Activated CD8-positive, alpha-beta memory T cell treated with anti-CD3 and anti-CD28 coated beads, Interleukin-2, amount 50 U/mL, for 24 hours (primary cell): ENCODE measurements around the gene HOXD3.

Source experiments
- DNase-seq: peaks from one replicate; pipeline ENCODE4 v3.0.0-alpha.2; 2020; ENCODE audit errors: extremely low read depth

The HOXD3 gene

DNA sequence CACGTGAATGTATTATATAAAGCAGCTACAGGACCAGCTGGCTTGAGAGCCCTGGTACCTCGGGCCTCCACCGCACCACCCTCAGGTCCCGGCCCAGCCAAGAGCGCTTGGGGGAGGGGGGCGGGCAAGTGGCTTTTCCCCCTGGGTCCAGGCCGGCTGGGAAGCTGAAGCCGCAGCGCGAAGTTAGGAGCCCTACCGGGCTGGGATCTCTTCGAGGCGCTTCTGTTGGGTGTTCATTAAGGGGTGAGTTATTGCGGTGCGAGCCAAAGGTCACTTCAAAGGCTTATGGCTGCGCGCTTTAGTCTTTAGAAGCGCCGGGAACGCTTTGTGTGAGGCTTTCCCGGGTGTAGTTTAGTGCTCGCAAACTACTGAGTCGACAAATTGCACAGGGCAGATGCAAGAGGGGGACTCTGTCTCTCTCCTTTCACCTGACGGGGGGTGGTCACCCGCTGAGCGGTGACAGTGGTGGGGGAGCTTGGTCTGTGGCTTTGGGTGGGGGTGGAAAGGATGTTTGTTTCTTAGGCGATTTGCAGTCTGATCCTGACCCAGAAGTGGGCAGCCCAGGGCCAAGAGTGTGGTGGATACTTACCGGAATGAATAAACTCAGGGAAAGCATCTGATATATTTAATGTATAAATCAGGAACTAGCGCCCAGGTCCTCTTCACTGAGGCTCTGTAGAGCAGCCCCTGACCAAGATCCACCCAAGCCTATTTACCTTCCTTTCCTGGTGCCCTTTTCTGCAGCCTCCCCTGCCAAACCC, 6.0 kb downstream of the HOXD3 start:
- DNase-seq, result no peak

DNA sequence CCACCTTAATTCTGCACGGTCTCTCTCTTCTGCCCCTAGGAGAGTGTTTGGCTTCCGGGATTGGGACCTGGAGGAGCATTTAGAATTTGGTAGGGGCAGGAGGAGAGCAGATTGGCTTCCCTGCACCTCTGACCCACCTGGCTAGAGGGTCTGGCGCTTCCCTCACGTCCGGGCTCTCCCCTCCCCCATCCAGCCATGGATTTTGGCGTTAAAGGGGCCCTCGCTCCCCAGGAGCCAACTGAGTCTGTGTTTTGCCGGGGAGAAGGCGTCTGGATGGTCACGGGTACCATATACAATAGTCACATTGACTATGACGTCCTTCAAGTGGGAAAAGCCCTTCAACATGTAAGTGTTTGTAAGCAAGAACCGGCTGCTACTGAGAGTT, 6.6 kb downstream of the HOXD3 start:
- DNase-seq, result no peak

DNA sequence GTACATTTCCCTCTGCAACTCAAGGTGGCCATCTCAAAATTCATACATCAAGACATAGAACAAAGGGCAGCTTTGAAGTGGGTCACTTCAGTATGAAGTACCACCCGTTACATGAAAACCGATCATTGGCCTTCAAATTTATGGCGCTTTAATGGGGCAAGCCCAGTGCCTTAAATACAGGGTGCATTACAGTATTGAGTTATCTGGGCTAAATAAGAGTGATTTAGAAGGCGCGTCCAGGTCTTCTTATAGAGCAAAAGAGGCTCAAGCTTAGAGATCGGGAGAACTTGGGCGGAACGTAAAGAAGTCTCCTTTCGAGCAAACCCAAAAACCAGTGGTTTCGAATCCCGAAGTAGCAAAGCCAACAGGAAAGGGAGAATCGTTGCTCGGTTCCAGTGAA, 7.1 kb downstream of the HOXD3 start:
- no peak for DNase-seq

DNA sequence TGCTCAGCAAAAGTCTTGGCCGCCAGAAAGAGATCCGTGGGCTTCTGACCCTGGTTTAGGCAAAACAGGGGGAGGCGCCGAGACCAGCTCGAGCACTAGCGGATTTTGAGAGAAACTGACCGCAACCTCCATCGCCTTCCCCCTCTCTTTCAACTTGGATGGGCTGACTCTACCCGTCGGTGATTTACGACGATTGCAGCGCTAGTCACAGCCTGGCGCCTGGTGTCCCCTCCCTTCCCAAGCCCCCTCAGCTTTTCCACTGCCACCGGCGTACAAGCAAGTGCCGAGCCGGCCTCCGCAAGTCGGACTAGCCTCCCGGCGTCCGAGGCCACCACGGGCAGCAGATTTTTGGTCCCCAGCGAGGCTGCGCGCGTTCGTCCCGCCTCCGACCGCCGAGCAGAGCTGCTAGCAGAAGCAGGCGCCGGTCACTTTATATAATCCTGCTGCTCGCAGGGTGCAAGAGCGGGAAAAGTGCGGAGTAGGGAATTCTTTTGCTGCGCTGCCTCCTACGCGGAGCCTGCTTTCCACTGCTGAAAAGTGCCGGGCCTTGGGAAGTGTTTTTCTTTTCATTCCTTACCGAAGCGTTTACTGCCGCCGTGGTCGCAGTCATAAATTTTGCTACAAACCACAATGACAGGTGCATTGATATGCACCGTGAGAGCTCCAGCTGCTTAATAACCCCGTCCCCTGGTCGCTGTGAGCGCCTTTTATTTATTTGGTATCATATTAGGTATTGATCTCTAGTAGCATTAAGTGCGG, 7.7 kb downstream of the HOXD3 start:
- no peak for DNase-seq

DNA sequence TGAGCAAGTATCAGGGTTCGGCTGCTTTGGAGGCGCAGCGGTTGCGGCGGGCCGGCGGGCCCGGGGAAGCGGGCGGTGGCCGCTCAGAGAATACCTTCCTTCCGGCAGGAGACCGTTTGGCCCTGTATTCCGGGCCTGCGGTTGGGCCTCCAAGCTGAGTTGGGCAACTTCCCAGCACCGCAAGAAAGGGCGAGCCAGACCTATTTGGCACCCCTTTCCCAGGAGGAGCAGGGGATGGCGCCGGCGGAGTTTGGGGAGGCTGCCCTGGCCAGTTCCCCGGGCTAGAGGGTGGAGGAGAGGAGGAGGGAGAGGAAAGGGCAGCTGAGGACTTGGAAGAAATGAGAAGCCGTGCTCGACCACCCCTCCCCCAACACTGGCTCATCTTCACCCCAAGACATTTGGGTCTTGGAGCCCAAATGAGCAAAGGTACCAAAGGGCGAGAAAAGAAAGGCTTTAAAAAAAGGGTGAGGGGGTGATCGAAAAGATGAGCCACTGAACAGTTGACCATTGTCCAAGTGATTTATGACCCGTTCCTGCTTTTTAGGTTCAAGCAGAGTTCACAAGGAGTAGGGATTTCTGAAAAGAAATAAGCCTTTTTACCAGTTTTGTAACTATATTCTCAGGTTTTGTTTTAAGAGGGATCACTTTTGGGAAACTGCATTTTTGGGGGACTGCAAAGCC, 8.4 kb downstream of the HOXD3 start:
- DNase-seq, result no peak

DNA sequence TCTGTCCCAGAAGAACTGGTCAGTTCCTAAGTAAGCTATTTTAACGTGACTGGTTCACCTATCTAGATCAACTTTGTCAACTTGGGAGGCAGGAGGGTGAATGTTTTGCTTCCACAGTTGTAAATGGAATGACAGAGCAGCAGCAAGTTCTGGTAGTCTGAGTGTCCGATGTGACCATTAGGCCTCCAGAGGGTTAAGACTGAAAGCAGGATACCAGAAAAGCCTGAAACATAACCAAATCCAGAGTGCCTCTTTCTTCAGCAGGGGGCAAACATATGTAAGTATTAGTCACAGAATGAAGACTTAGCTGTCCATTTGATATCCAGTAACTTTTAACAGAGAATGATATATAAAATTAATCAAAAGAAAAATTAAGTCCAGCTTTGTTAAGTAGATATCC, 9.2 kb downstream of the HOXD3 start:
- no peak for DNase-seq

DNA sequence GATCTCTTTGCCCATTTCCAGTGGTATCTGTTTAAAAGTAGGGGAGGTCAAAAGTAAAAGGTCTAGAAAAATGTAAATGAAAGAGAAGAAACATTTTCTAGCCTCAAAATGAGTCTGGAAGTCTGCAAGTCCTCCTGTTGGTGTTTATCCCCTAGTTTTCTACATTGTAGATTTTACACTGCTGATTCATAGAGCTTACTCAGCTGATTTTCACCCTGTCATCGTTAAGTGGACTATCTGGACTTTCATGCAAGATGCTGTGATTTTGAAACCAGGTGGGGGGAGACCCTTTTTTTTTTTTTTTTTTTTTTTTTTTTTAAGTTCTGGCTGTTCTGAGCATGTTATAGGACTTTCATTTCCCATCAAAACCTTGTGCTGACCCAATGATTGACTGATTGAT, 10.3 kb downstream of the HOXD3 start:
- no peak for DNase-seq

DNA sequence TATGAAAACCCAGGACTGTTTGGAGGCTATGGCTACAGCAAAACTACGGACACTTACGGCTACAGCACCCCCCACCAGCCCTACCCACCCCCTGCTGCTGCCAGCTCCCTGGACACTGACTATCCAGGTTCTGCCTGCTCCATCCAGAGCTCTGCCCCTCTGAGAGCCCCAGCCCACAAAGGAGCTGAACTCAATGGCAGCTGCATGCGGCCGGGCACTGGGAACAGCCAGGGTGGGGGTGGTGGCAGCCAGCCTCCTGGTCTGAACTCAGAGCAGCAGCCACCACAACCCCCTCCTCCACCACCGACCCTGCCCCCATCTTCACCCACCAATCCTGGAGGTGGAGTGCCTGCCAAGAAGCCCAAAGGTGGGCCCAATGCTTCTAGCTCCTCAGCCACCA, 12.1 kb downstream of the HOXD3 start:
- DNase-seq, result no peak

DNA sequence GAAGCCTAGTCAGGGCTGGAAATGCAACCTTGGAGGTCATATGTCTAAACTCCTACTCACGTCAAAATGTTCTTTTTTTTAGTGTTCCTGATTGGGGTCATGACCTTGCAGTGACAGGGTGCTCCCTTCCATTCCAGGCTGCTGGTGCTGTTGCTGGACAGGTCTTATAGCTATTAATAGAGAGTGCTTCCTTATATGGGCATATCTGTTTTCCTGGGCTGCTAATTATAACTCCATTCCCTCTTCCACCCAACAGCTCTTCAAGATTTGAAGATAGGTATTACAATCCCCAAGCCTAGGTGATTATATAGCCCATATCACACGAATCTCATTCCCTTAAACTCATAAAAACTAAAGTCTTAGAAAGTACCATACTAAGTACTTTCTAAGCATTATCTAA, 12.6 kb downstream of the HOXD3 start:
- DNase-seq, result no peak

DNA sequence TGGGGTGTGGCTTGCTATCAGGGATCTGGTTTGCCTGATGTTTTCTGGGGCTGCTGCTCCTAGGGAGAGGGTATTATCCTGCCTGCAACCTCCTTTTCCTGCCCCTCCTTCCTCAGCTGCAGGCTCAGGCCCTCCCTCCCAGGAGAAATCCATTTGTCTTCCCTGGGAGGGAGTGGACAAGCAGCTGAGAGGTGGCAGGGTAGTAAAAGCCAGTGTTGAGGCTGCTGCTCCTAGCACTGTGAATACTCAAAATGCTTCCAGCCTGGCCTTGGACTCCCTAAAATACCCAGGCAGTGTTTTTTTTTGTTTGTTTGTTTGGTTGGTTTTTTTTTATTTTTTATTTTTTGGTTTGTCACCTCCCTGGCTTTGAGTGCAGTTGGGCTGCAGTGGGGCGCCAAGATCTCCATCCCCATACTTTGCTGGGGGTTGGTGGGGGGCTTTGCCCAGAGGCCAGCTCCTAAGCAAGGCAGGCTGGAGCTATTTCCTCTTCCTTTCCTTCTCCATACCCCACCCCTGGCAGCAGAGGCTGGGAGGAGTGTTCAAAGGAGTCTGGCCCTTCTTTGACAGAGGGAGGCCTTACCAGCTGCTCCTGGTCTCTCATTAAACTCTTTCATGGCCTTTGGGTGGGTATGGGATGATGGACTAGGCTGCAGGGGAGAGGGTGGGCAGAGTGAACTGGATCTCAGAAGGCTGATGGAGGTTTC, 13.6 kb downstream of the HOXD3 start:
- DNase-seq, result no peak

DNA sequence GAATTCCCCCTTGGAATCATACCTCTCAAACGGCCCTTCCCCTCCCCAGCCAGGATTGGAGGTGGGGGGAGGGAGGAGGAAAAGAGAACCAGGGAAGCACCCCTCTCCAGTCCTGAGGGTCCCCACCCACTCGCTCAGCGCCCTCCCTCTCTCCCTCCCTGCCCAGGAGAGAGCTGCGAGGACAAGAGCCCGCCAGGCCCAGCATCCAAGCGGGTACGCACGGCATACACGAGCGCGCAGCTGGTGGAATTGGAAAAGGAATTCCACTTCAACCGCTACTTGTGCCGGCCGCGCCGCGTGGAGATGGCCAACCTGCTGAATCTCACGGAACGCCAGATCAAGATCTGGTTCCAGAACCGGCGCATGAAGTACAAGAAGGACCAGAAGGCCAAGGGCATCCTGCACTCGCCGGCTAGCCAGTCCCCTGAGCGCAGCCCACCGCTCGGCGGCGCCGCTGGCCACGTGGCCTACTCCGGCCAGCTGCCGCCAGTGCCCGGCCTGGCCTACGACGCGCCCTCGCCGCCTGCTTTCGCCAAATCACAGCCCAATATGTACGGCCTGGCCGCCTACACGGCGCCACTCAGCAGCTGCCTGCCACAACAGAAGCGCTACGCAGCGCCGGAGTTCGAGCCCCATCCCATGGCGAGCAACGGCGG, 14.4 kb downstream of the HOXD3 start:
- DNase-seq, result no peak

DNA sequence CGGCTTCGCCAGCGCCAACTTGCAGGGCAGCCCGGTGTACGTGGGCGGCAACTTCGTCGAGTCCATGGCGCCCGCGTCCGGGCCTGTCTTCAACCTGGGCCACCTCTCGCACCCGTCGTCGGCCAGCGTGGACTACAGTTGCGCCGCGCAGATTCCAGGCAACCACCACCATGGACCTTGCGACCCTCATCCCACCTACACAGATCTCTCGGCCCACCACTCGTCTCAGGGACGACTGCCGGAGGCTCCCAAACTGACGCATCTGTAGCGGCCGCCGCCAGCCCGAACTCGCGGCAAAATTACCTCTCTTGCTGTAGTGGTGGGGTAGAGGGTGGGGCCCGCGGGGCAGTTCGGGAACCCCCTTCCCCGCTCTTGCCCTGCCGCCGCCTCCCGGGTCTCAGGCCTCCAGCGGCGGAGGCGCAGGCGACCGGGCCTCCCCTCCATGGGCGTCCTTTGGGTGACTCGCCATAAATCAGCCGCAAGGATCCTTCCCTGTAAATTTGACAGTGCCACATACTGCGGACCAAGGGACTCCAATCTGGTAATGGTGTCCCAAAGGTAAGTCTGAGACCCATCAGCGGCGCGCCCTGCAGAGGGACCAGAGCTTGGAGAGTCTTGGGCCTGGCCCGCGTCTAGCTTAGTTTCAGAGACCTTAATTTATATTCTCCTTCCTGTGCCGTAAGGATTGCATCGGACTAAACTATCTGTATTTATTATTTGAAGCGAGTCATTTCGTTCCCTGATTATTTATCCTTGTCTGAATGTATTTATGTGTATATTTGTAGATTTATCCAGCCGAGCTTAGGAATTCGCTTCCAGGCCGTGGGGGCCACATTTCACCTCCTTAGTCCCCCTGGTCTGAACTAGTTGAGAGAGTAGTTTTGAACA, 15.1 kb downstream of the HOXD3 start:
- no peak for DNase-seq

DNA sequence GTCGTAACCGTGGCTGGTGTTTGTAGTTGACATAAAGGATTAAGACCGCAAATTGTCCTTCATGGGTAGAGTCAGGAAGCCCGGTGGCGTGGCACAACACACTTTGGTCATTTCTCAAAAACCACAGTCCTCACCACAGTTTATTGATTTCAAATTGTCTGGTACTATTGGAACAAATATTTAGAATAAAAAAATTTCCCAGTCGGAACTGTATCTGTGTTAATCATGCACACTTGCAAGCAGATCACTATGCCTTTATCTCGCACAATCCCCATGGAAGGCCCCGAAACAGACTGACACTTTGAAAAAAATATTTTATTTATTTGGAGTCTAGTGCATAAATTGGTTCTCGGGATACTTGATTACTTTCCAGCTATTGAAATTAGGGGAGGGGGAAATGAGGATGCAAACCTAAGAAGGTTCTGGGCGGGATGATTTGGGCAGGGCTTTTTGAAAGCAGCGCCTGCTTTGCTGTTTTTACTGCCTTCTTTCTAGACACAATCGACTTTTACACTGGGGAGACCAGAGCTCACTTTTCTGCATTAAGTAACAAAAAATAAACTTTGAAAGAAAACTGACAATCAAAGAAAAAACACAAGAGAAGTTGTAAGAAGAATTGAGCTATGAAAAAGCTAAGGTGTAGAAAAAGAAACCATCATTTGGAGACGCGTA, 15.9 kb downstream of the HOXD3 start:
- no peak for DNase-seq

DNA sequence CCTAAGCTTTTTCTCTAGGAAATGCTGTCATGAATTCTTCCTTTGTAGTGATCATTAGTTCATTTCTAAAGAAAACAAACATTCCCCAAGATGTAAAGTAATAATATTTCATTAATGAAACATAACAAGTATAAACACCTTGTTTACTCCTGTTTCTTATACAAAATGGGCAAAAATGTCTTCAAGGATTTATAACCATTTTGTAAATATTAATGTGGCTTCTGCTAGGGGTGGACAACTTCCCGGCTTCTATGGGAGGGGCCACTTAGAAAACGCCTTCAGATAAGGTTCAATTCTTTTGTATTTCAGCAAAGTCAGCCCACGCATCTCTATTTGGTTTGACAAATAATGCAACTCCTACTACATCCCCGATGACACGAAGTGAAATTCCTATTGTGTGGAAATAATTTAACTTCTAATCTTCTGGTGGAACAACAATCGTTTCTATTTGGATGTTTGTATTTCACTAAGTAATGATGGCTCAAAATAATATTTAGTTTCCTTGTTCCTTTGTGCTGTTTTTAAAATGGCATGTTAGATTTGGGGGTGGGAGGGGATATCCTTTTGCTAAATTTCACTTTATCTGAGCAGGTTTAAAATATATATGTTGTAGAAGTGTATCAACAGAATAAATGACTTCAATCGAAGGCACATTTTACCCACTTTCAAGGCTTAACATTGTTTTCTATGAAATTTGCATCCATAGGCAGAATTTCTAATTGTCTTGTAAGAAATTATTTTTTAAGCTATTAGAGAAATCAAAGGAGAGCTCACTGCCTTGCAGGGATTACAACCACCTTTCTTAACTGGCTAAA, 16.7 kb downstream of the HOXD3 start:
- no peak for DNase-seq

DNA sequence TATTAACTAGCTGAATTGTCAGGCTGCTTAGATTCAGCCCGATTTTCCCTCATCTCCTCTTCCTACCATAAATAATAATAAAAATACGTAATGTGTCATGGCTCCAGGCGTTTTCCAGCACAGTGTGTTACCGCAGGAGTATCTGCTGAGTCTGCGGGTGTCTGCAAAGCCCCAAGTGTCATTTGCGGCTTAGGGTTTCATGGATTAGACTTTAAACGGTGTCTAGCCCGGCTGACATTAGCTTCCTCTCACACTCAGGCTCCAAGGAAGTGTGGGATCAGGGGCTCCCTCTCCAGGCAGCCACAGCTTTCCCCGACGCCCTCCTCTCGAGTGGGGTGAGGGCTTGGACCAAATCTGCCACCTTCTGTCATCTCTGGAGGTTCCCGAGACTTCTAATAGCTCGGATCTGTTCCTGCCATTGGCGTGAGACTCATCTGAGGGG, 17.3 kb downstream of the HOXD3 start:
- DNase-seq, result no peak

DNA sequence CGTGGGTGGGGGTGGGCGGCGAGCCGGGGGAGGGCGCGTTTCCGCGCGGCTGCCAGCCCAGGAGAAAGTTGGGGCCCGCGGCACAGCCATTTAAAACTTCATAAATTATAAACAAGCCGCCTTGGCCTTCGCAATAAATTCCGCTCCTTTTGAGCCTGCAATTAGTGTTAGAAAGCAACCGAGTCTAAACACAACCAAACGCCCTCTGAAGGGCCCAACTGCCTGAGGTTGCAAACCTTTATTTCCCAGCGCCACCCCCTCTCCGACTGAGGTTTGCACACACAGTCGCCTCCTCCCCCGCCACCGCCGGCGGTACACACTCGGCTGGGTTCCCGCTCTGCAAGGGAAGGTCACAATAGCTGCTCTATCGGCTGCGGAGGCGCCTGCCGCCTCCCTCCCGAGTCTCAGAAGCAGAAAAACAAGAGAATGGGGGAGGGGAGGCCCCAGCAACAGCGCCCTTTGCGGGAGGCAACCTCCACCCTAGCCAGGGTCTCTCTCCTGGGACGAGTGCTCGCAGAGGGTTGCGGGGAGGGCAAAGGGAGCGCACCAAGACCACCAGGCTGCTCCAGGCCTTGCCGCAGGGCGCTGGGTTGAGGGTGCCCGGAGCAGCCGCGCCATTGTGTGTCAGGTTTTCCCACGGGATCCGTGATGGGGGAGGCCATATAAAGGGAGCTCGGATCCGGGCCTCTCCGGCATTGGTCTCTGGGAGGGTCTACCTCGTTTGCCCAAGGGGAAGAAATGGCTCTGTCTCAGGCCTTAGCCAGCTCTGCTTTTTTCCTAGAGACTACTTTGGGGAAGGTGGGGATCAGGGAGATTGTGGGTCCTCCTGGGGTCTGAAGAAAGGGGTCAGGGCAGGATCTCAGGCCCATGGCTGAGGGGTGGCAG, 18.0 kb downstream of the HOXD3 start:
- no peak for DNase-seq

DNA sequence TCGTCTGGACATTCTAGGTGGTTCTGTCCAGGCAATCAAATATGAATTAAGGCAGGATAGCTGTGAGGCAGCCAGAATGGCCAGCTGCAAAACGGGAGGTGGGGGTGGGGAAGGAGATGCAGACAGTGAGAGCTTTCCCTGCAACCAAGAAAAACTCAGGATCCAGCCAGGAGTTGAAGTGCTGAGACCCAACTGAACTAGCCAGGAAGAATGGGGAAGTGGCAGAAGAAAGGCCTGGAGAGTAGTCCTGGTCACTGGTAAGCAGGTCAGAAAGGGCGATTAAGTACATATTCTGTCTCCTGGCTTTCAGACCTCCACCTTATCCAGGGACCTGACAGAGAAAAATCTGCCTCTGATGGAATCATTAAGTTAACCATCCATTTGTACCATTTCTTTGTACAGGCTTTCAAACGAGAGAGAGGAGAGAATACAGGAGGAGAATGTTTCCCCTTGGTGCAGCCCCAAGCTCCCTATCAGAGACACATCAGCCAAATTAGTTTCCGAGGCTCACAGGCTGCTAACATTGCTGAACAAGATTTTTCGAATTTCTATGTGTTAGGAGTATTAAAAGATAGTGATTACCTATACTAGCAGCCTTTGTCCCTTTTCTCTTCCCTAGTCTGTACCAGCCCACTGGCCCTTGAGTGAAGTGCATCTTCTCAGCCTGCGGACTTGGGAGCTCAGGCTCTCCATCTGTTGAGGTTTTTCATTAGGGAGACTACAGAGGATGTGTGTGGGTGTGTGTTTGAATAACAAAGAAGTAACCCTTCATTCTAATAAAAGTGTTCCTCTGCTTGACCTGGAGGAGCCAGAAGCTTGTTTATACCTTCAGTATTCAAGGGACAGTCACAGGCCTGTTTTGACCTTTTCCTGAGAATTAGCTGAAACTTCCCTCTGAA, 18.9 kb downstream of the HOXD3 start:
- no peak for DNase-seq
